CD4-positive, alpha-beta T cell treated with Interleukin-4 for 4 hours (primary cell): ENCODE measurements around the gene RRAGC.
"Not testable (repeated sequence)": the region's sequence is repeated elsewhere in the genome, so short reads cannot be mapped to it uniquely, and the experiment has no call there.

Experiments
- DNase-seq: peaks from one replicate; pipeline ENCODE4 v3.0.0-alpha.2; 2020

Gene RRAGC

GRCh38 chr1:38852780-38853179, 6.8 kb downstream of the RRAGC start:
- no peak for DNase-seq

GRCh38 chr1:38848071-38848470, 11.5 kb downstream of the RRAGC start:
- DNase-seq = no peak

GRCh38 chr1:38846210-38846609, 13.4 kb downstream of the RRAGC start:
- no peak for DNase-seq

GRCh38 chr1:38845088-38845487, 14.5 kb downstream of the RRAGC start:
- not testable (repeated sequence) for DNase-seq

GRCh38 chr1:38840281-38840680, 19.3 kb downstream of the RRAGC start:
- no peak for DNase-seq

GRCh38 chr1:38839363-38839762, 20.2 kb downstream of the RRAGC start:
- no peak for DNase-seq

- DNase-seq = not testable (repeated sequence)
Observed at GRCh38 chr1:38836316-38836715, 23.3 kb downstream of the RRAGC start.

- DNase-seq = peak; percentile 70
Observed at GRCh38 chr1:38834937-38835827, 24.4 kb downstream of the RRAGC start.

GRCh38 chr1:38834221-38834782, 25.3 kb downstream of the RRAGC start:
- no peak for DNase-seq

GRCh38 chr1:38833146-38833545, 26.4 kb downstream of the RRAGC start:
- DNase-seq = no peak

- DNase-seq = no peak
Observed at GRCh38 chr1:38832370-38832734, 27.2 kb downstream of the RRAGC start.

- no peak for DNase-seq
Observed at GRCh38 chr1:38831731-38832369, 27.7 kb downstream of the RRAGC start.

- DNase-seq = no peak
Observed at GRCh38 chr1:38829368-38829767, 30.2 kb downstream of the RRAGC start.

- no peak for DNase-seq
Observed at GRCh38 chr1:38827318-38827717, 32.3 kb downstream of the RRAGC start.

- DNase-seq = no peak
Observed at GRCh38 chr1:38826886-38827285, 32.7 kb downstream of the RRAGC start.

- no peak for DNase-seq
Observed at GRCh38 chr1:38826262-38826661, 33.3 kb downstream of the RRAGC start.

GRCh38 chr1:38820860-38821259, 38.7 kb downstream of the RRAGC start:
- no peak for DNase-seq

- DNase-seq = no peak
Observed at GRCh38 chr1:38819516-38819915, 40.1 kb downstream of the RRAGC start.

- no peak for DNase-seq
Observed at GRCh38 chr1:38819040-38819439, 40.5 kb downstream of the RRAGC start.

GRCh38 chr1:38818175-38818976, 41.2 kb downstream of the RRAGC start:
- peak; percentile 8 for DNase-seq

GRCh38 chr1:38817267-38818174, 42.1 kb downstream of the RRAGC start:
- DNase-seq = no peak
